ENCODE data around the gene APOL2.

DNA sequence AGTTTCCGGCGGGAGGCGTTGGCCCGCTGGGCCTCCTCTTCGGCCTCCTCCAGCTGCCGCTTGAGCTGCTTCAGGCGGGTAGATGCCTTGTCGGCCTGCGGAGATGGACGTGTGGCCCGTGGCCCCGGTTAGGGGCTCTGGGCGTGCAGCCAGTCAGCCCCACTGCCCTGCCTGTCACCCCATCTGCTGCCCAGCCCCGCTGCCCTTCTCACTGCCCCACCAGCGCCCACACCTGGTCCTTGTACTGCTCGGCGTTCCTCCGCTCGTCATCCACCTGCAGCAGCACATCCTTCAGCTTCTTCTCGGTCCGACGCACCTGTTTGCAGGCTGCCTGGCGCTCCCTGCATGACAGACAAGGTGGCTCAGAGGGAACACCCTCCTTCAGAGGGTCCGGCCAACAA lies 44.8 kb upstream of the APOL2 start:
- TF ChIP-seq CTCF (IDR thresholded peaks at IDR 0.05) (no peak), POLR2A (IDR thresholded peaks at IDR 0.05) (no peak)

Measured in esophagus squamous epithelium (tissue), 4 donors.